BJ (cell line): Measurements from ENCODE around the gene MED6. TPM values are rescaled to one million over a fixed set of nuclear protein-coding genes. Genes with fewer than 3 reads are reported as not detected.
A peak's percentile ranks its signal among the peaks of the same experiment; 100 is the strongest.

ENCODE experiments used
- CTCF ChIA-PET: fragments of 350-600 bp; formaldehyde crosslinking; extraction: SDS; loops from one replicate; lab custom pipeline; 2021; ENCODE audit warnings: antibody characterized with exemption, inconsistent platforms; lab: Yijun Ruan, JAX
- POLR2A ChIA-PET: fragments of 300-600 bp; sonication (Branson Sonifier 250); formaldehyde crosslinking; extraction: SDS; loops from one replicate; lab custom pipeline; 2021; ENCODE audit warnings: antibody characterized with exemption; lab: Charles Lee
- DNase-seq: peaks from one replicate; pipeline ENCODE4 v3.0.0-alpha.2; 2011; ENCODE audit warnings: low read depth
- H3K27me3 ChIP-seq: 2 replicates; pipeline ENCODE4 v1.6.0; 2011; ENCODE audit warnings: low read length; ENCODE audit not compliant: control insufficient read depth, insufficient read depth
- H3K36me3 ChIP-seq: 2 replicates; pipeline ENCODE4 v1.5.1; 2011; ENCODE audit warnings: low read length; ENCODE audit not compliant: control insufficient read depth, insufficient read depth
- H3K4me3 ChIP-seq: 2 replicates; pipeline ENCODE4 v1.5.1; 2011; ENCODE audit warnings: low read depth, mild to moderate bottlenecking, control low read depth, low read length
- polyA plus RNA-seq: library from polyadenylated mRNA; depleted of rRNA; stranded (reverse); fragments of >200 nt; gene quantifications from 2 replicates; pipeline ENCODE4 v1.2.3, GENCODE V29; 2011
- TF ChIP-seq, protein P1 (sequence below): IDR thresholded peaks from 2 replicates; pipeline ENCODE4 v1.5.1; 2011; ENCODE audit warnings: low read depth, mild to moderate bottlenecking, control low read depth, inconsistent platforms, low read length, moderate library complexity; ENCODE audit not compliant: insufficient read depth

The MED6 gene
- polyA plus RNA-seq, 1 experiment: 15.4 TPM

DNA sequence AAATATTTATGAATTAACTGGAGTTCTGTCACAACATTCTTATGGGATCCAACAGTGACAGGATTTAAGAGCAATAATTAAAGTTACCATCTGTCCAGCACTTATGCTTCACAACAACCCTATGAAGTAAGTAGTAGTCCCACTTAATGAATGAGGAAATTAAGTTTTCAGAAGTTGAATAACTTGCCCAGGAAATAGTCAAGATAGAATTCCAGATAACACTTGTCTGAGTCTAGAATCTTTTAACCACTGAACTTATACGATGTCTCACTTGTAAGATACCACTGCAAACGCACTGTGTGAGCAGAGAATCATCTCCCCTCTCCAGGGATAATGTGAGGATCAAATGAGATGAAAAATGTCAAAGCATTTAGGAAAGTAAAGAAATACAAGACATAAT is 38.0 kb upstream of the MED6 start:
- ChIA-PET POLR2A (no interaction called here), CTCF (no interaction called here)

DNA sequence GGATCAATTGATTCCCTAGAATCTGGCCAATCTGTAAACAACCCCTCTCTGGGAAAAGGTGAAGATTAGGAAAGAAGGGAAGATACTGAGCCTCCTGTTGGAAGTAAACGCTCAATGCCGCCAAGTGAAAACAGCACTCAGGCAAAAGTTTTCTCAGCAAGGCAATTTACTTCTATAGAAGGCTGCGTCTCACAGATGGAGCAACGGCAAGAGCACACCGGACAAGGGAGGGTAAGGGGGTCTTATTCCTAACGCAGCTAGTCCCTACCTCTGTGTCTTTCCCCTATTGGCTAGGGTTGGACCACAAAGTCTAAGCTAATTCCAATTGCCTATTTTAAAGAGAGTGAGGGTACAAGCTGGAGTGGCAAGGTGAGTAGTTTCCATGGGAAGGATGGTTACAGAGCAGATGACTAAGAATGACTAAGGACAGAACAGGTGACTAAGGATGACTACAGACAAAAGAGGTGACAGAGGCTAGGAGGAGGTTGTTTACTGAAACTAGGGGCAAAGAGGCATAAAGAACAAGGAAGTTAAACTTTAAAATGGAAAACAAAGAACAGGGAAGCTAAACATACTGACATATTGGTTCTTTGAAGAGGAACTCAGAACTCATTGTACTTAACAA is 35.6 kb upstream of the MED6 start:
- H3K27me3 ChIP-seq: peaks cover 19% of the 10 kb centered on the region
- H3K36me3 ChIP-seq: no peaks in the 10 kb centered on the region
- ChIA-PET CTCF (interaction anchor here (0.9 to 2.9 kb wide), 3 partner anchors 11 to 72 kb away, joined by 3 to 10 read pairs (median 3); no protein-coding TSS in a partner anchor), POLR2A (no interaction called here)
- no peak overlapping the region for H3K4me3 ChIP-seq
- no peak for DNase-seq
- TF ChIP-seq, protein P1, sequence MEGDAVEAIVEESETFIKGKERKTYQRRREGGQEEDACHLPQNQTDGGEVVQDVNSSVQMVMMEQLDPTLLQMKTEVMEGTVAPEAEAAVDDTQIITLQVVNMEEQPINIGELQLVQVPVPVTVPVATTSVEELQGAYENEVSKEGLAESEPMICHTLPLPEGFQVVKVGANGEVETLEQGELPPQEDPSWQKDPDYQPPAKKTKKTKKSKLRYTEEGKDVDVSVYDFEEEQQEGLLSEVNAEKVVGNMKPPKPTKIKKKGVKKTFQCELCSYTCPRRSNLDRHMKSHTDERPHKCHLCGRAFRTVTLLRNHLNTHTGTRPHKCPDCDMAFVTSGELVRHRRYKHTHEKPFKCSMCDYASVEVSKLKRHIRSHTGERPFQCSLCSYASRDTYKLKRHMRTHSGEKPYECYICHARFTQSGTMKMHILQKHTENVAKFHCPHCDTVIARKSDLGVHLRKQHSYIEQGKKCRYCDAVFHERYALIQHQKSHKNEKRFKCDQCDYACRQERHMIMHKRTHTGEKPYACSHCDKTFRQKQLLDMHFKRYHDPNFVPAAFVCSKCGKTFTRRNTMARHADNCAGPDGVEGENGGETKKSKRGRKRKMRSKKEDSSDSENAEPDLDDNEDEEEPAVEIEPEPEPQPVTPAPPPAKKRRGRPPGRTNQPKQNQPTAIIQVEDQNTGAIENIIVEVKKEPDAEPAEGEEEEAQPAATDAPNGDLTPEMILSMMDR: no peak

More for the DNA sequence above, 38.0 kb upstream of the MED6 start:
- TF ChIP-seq, protein P1: no peak
- no peak for DNase-seq
- Histone ChIP-seq H3K36me3 (no peaks in the 10 kb centered on the region), H3K27me3 (peaks cover 23% of the 10 kb centered on the region), H3K4me3 (no peak overlapping the region)

DNA sequence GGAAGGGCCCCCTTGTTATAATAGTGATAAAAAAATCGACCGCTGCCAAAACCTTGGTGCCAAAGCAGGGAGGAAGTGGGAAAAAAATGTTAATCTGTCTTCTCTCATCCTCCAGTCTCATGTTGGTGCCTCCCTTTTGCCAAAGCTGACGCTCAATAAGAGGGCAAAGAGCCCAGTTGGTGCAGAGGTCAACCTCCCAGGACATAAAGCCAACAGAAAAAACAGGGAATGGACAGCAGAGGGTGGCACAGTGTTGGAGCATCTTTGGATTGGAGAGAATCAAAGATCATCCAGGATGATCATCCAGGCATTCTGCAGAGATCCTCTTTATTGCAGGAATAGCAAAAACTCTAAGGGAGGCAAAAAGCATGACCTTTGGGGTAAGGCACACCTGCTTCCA is 31.5 kb upstream of the MED6 start:
- peaks cover 13% of the 10 kb centered on the region; the same call in 1 of the 2 replicates for H3K27me3 ChIP-seq
- no peak for DNase-seq
- no peak overlapping the region for H3K4me3 ChIP-seq
- TF ChIP-seq, protein P1: no peak
- ChIA-PET CTCF (no interaction called here), POLR2A (no interaction called here)
- no peaks in the 10 kb centered on the region for H3K36me3 ChIP-seq

DNA sequence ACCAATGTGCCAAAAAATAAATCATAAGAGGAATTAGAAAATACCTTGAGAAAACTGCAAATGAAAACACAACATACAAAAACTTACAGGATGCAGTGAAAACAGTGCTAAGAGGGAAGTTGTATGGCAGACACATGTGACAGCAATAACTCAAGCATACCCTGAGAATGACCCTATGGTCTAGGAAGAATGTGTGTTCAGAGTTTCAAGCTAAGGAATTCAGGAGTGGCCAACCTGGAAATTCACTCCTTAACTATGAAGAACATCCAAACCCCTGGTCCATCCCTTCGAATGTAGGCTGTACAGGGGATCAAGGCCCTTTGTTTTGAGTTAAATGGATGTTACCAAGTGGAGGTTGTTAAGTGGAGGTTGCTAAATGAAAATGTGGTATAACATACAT is 24.5 kb upstream of the MED6 start:
- Histone ChIP-seq H3K27me3 (no peaks in the 10 kb centered on the region), H3K36me3 (no peaks in the 10 kb centered on the region), H3K4me3 (no peak overlapping the region)
- TF ChIP-seq, protein P1: no peak
- ChIA-PET CTCF (interaction anchor here (1.0 to 8.8 kb wide), 4 partner anchors 9 to 193 kb away, joined by 4 to 82 read pairs (median 8); no protein-coding TSS in a partner anchor), POLR2A (no interaction called here)
- DNase-seq: no peak

DNA sequence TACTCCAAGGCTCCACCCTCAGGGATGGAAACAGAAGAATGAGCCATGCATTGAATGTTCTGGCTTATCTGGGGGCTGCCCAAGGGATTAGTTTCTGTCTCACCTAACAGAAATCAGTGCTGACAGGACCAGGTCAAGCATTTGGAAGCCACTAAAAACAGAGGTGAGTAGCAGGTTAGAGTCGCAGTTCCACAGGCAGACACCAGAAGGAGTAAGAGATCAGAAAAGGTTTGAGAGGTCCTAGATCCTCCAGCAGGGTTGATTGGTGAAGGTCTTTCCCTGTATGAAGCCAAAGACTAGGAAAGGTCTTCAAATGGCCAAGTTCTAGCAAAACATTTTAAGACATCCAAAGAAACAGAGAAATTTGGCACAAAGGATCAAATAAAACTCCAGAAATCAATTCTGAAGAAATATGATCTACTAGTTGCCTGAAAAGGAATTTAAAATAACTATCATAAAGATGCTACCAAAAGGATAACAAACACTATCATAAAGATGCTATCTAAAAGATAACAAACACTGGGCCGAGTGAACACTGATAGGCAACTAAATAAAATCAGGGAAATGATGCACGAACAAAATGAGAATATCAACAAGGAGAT is 21.8 kb upstream of the MED6 start:
- DNase-seq: no peak
- ChIA-PET CTCF (interaction anchor here (0.6 to 8.8 kb wide), 13 partner anchors 8 to 196 kb away, joined by 3 to 82 read pairs (median 4); partner anchors contain the start of genes MAP3K9 and TTC9), POLR2A (no interaction called here)
- Histone ChIP-seq H3K4me3 (no peak overlapping the region), H3K36me3 (no peaks in the 10 kb centered on the region), H3K27me3 (no peaks in the 10 kb centered on the region)
- TF ChIP-seq, protein P1: peak; percentile 86
